NCI-H2196 treated with DMSO at 0.1 percent for 48 hours (cell line): Measurements from ENCODE around the gene LMF1.
"Not testable (repeated sequence)": the region's sequence is repeated elsewhere in the genome, so short reads cannot be mapped to it uniquely, and the experiment has no call there.

Experiments used
- DNase-seq: peaks from one replicate; lab custom pipeline; 2025; ENCODE audit not compliant: unreplicated experiment; lab: John Stamatoyannopoulos, UW

LMF1 gene

GRCh38 chr16:883340-883739 lies 87.4 kb downstream of the LMF1 start:
- no peak for DNase-seq

GRCh38 chr16:882671-883070 lies 88.1 kb downstream of the LMF1 start:
- DNase-seq = not testable (repeated sequence)

- no peak for DNase-seq
Measured at GRCh38 chr16:882256-882655, 88.5 kb downstream of the LMF1 start.

- DNase-seq = no peak
Measured at GRCh38 chr16:881219-882097, 89.3 kb downstream of the LMF1 start.

- DNase-seq = no peak
Measured at GRCh38 chr16:880471-881171, 90.2 kb downstream of the LMF1 start.

GRCh38 chr16:879986-880385 lies 90.8 kb downstream of the LMF1 start:
- DNase-seq = no peak

GRCh38 chr16:879461-879861 lies 91.3 kb downstream of the LMF1 start:
- no peak for DNase-seq

- DNase-seq = no peak
Measured at GRCh38 chr16:878886-879285, 91.9 kb downstream of the LMF1 start.

- no peak for DNase-seq
Measured at GRCh38 chr16:878072-878784, 92.6 kb downstream of the LMF1 start.

GRCh38 chr16:877242-878071 lies 93.3 kb downstream of the LMF1 start:
- DNase-seq = no peak

- DNase-seq = no peak
Measured at GRCh38 chr16:876523-877241, 94.1 kb downstream of the LMF1 start.

- no peak for DNase-seq
Measured at GRCh38 chr16:876041-876335, 94.8 kb downstream of the LMF1 start.

GRCh38 chr16:875182-876040 lies 95.4 kb downstream of the LMF1 start:
- no peak for DNase-seq

GRCh38 chr16:874366-875181 lies 96.2 kb downstream of the LMF1 start:
- no peak for DNase-seq

- no peak for DNase-seq
Measured at GRCh38 chr16:873889-874288, 96.9 kb downstream of the LMF1 start.

GRCh38 chr16:873243-873661 lies 97.5 kb downstream of the LMF1 start:
- DNase-seq = no peak

- DNase-seq = no peak
Measured at GRCh38 chr16:872436-873242, 98.1 kb downstream of the LMF1 start.
